ENCODE results near the gene TEX29. TPM values are rescaled to one million over a fixed set of nuclear protein-coding genes. Genes with fewer than 3 reads are reported as not detected.

The TEX29 gene
- polyA plus RNA-seq, 1 of the 3 experiments (the other 2 are of a cell fraction): 0.18 TPM

- Histone ChIP-seq H3K9me3 (no peaks in the 10 kb centered on the region), H3K27ac (ENCODE audit: low read depth in 2 of 2, low read length in 1 of 2) (no peak overlapping the region), H3K4me3 (ENCODE audit: low read depth in 2 of 2, low read length in 1 of 2) (no peak overlapping the region), H3K36me3 (replicated peaks in 1 of 2; ENCODE audit: control insufficient read depth in 1 of 2, insufficient read depth in 2 of 2, low read length in 1 of 2) (no peaks in the 10 kb centered on the region), H3K4me2 (no peak overlapping the region), H4K20me1 (ENCODE audit: insufficient read depth) (no peaks in the 10 kb centered on the region), H3F3A (replicated peaks; ENCODE audit: insufficient read depth) (no peaks in the 10 kb centered on the region), H3K27me3 (ENCODE audit: insufficient read depth) (no peaks in the 10 kb centered on the region; the same call in 1 of the 2 replicates), H3K4me1 (ENCODE audit: control insufficient read depth in 1 of 2, insufficient read depth in 2 of 2, low read depth in 1 of 2, low read length in 1 of 2) (no peaks in the 10 kb centered on the region; a peak in 1 of 4 replicates), H3K79me2 (ENCODE audit: insufficient read depth) (no peaks in the 10 kb centered on the region), H2AFZ (ENCODE audit: low read depth) (no peak overlapping the region), H3K9me2 (no peaks in the 10 kb centered on the region), H3K9ac (no peak overlapping the region)
- no peak for DNase-seq
- ChIA-PET CTCF (interaction anchor here (1.0 kb wide), 1 partner anchor 249 kb away, joined by 3 read pairs; no protein-coding TSS in a partner anchor), POLR2A (no interaction called here)
- TF ChIP-seq, protein P1, sequence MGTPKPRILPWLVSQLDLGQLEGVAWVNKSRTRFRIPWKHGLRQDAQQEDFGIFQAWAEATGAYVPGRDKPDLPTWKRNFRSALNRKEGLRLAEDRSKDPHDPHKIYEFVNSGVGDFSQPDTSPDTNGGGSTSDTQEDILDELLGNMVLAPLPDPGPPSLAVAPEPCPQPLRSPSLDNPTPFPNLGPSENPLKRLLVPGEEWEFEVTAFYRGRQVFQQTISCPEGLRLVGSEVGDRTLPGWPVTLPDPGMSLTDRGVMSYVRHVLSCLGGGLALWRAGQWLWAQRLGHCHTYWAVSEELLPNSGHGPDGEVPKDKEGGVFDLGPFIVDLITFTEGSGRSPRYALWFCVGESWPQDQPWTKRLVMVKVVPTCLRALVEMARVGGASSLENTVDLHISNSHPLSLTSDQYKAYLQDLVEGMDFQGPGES (IDR thresholded peaks at IDR 0.05; ENCODE audit: low read depth, low read length): no peak
- TF ChIP-seq FOXJ3 (CRISPR knock-in tag; IDR thresholded peaks at IDR 0.05) (no peak), NRF1 (IDR thresholded peaks at IDR 0.05; ENCODE audit: low read depth, low read length) (no peak), TAF1 (IDR thresholded peaks at IDR 0.05; ENCODE audit: borderline replicate concordance, low read depth, low read length) (no peak), MXI1 (IDR thresholded peaks at IDR 0.05; ENCODE audit: low read depth, low read length) (no peak), RCOR1 (IDR thresholded peaks at IDR 0.05; ENCODE audit: low read length) (no peak), SIN3A (IDR thresholded peaks at IDR 0.05; ENCODE audit: borderline replicate concordance, low read depth, low read length) (no peak)
- TF ChIP-seq, protein P2, sequence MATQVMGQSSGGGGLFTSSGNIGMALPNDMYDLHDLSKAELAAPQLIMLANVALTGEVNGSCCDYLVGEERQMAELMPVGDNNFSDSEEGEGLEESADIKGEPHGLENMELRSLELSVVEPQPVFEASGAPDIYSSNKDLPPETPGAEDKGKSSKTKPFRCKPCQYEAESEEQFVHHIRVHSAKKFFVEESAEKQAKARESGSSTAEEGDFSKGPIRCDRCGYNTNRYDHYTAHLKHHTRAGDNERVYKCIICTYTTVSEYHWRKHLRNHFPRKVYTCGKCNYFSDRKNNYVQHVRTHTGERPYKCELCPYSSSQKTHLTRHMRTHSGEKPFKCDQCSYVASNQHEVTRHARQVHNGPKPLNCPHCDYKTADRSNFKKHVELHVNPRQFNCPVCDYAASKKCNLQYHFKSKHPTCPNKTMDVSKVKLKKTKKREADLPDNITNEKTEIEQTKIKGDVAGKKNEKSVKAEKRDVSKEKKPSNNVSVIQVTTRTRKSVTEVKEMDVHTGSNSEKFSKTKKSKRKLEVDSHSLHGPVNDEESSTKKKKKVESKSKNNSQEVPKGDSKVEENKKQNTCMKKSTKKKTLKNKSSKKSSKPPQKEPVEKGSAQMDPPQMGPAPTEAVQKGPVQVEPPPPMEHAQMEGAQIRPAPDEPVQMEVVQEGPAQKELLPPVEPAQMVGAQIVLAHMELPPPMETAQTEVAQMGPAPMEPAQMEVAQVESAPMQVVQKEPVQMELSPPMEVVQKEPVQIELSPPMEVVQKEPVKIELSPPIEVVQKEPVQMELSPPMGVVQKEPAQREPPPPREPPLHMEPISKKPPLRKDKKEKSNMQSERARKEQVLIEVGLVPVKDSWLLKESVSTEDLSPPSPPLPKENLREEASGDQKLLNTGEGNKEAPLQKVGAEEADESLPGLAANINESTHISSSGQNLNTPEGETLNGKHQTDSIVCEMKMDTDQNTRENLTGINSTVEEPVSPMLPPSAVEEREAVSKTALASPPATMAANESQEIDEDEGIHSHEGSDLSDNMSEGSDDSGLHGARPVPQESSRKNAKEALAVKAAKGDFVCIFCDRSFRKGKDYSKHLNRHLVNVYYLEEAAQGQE (IDR thresholded peaks at IDR 0.05; ENCODE audit: low read depth, low read length): no peak
- WGBS (ENCODE audit: low lambda C conversion rate): 87% methylated on average over 12 of the region's 12 CpGs
Observed at GRCh38 chr13:111316161-111316730, 4.2 kb upstream of the TEX29 start.

DNA sequence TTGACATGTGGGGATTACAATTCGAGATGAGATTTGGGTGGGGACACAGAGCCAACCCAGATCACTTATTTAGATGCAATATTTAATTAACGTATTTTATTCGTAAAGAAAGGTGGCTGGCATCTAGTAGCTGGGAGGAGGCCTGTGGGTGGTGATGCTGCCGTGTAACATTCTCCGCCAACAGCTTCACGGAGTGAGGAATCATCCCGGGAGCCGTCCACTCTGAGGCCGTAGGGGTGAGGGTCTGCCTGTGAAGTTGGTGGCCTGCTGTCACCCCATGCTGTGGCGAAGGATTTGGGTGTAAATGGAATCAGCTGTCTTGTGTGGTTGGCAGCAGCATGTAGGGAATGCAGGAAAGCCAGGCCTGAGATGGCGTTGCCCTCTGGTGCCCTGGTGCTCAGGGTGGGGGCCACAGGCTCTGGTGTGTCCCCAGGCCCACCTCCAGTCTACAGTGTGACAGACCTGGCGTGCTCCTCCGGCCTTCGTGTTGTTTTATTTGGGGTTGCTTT, 3.3 kb upstream of the TEX29 start:
- Histone ChIP-seq H3K9ac (no peak overlapping the region), H3K4me3 (ENCODE audit: low read depth in 2 of 2, low read length in 1 of 2) (no peak overlapping the region), H3K4me1 (ENCODE audit: control insufficient read depth in 1 of 2, insufficient read depth in 2 of 2, low read depth in 1 of 2, low read length in 1 of 2) (no peaks in the 10 kb centered on the region; a peak in 1 of 4 replicates), H4K20me1 (ENCODE audit: insufficient read depth) (no peaks in the 10 kb centered on the region), H3F3A (replicated peaks; ENCODE audit: insufficient read depth) (no peaks in the 10 kb centered on the region), H3K27me3 (ENCODE audit: insufficient read depth) (no peaks in the 10 kb centered on the region; the same call in 1 of the 2 replicates), H3K36me3 (replicated peaks in 1 of 2; ENCODE audit: control insufficient read depth in 1 of 2, insufficient read depth in 2 of 2, low read length in 1 of 2) (no peaks in the 10 kb centered on the region), H3K79me2 (ENCODE audit: insufficient read depth) (no peaks in the 10 kb centered on the region), H2AFZ (ENCODE audit: low read depth) (no peak overlapping the region), H3K9me2 (no peaks in the 10 kb centered on the region), H3K4me2 (no peak overlapping the region), H3K27ac (ENCODE audit: low read depth in 2 of 2, low read length in 1 of 2) (no peak overlapping the region), H3K9me3 (no peaks in the 10 kb centered on the region)
- 91% methylated on average over 8 of the region's 14 CpGs for WGBS (ENCODE audit: low lambda C conversion rate)
- POLR2A ChIA-PET: no interaction called here
- CTCF ChIA-PET: interaction anchor here (1.0 kb wide), 1 partner anchor 249 kb away, joined by 3 read pairs; no protein-coding TSS in a partner anchor
- no peak for DNase-seq
- no peak for TF ChIP-seq SIN3A (IDR thresholded peaks at IDR 0.05; ENCODE audit: borderline replicate concordance, low read depth, low read length)
- TF ChIP-seq, protein P3, sequence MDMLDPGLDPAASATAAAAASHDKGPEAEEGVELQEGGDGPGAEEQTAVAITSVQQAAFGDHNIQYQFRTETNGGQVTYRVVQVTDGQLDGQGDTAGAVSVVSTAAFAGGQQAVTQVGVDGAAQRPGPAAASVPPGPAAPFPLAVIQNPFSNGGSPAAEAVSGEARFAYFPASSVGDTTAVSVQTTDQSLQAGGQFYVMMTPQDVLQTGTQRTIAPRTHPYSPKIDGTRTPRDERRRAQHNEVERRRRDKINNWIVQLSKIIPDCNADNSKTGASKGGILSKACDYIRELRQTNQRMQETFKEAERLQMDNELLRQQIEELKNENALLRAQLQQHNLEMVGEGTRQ (IDR thresholded peaks at IDR 0.05; ENCODE audit: borderline replicate concordance, low read depth, low read length): no peak
- TF ChIP-seq POLR2AphosphoS5 (IDR thresholded peaks at IDR 0.05; ENCODE audit: low read depth, low read length): no peak
- TF ChIP-seq FOXJ3 (CRISPR knock-in tag; IDR thresholded peaks at IDR 0.05): no peak
- no peak for TF ChIP-seq GABPA (IDR thresholded peaks at IDR 0.05; ENCODE audit: low read depth)
- no peak for TF ChIP-seq SMC3 (IDR thresholded peaks at IDR 0.05; ENCODE audit: low read depth, low read length)
- TF ChIP-seq MXI1 (IDR thresholded peaks at IDR 0.05; ENCODE audit: low read depth, low read length): no peak
- no peak for TF ChIP-seq PBX3 (IDR thresholded peaks at IDR 0.05)
- TF ChIP-seq TCF12 (IDR thresholded peaks at IDR 0.05): no peak
- TF ChIP-seq ZBTB33 (IDR thresholded peaks at IDR 0.05; ENCODE audit: borderline replicate concordance, low read depth): no peak

All from SK-N-SH (cell line).